ENCODE results near the gene RIPK4. TPM values are rescaled to one million over a fixed set of nuclear protein-coding genes. Genes with fewer than 3 reads are reported as not detected.
A peak's percentile ranks its signal among the peaks of the same experiment; 100 is the strongest.
"Not testable (repeated sequence)": the region's sequence is repeated elsewhere in the genome, so short reads cannot be mapped to it uniquely, and the experiment has no call there.

Gene RIPK4
- total RNA-seq, 1 experiment from 2014 or later: 252 TPM

DNA sequence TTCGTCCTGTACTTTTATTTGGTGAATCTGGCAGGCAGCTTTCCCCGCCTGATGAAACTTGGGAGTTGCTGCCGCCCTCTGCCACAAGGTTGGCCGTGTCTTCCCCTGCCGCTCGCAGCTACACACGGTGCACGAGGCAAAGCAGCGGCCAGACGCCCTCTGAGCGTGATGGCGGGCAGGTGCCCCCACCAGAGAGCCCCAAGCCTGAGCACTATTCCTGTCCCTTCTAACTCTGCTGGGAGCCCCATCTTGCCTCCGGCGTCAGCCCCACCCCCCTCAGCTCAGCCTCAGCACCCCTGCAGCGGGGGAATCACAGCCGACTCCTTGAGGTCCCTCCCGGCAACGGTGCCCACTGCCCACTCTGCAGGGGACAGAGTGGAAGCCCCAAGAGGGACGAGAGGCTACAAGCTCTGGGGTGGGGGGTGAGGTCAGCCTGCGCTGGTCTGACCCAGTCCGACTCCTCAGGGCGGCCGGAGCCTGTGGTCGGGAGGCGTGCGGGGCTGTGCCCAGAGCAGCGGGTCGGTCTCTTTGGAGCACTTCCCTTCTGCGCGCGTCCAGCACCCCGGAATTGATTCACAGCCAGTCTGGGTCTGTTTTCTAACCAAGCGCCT, 41.3 kb downstream of the RIPK4 start:
- Histone ChIP-seq H3K4me3 (ENCODE audit: low read length) (no peak overlapping the region), H3K36me3 (ENCODE audit: low read depth, low read length) (no peaks in the 10 kb centered on the region), H3K4me2 (ENCODE audit: low read length) (no peak overlapping the region), H3F3A (ENCODE audit: low read length, unreplicated experiment) (no peaks in the 10 kb centered on the region), H3K4me1 (ENCODE audit: insufficient read depth, low read length) (peaks cover 42% of the 10 kb centered on the region), H3K27ac (ENCODE audit: low read length) (no peak overlapping the region), H3K9me2 (replicated peaks; ENCODE audit: low read length) (no peaks in the 10 kb centered on the region), H4K20me1 (ENCODE audit: low read length) (no peaks in the 10 kb centered on the region), H3K79me2 (ENCODE audit: low read length) (no peaks in the 10 kb centered on the region), H3K27me3 (ENCODE audit: low read length) (no peaks in the 10 kb centered on the region), H2AFZ (ENCODE audit: low read length) (no peak overlapping the region), H3K9me3 (ENCODE audit: low read length) (no peaks in the 10 kb centered on the region), H3K9ac (ENCODE audit: low read length) (no peak overlapping the region)
- TF ChIP-seq, protein P1, sequence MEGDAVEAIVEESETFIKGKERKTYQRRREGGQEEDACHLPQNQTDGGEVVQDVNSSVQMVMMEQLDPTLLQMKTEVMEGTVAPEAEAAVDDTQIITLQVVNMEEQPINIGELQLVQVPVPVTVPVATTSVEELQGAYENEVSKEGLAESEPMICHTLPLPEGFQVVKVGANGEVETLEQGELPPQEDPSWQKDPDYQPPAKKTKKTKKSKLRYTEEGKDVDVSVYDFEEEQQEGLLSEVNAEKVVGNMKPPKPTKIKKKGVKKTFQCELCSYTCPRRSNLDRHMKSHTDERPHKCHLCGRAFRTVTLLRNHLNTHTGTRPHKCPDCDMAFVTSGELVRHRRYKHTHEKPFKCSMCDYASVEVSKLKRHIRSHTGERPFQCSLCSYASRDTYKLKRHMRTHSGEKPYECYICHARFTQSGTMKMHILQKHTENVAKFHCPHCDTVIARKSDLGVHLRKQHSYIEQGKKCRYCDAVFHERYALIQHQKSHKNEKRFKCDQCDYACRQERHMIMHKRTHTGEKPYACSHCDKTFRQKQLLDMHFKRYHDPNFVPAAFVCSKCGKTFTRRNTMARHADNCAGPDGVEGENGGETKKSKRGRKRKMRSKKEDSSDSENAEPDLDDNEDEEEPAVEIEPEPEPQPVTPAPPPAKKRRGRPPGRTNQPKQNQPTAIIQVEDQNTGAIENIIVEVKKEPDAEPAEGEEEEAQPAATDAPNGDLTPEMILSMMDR (conservative IDR thresholded peaks at IDR 0.05; ENCODE audit: low read depth, low read length): no peak
- TF ChIP-seq EZH2phosphoT487 (IDR thresholded peaks at IDR 0.05; ENCODE audit: borderline replicate concordance, low read length) (no peak), EZH2 (IDR thresholded peaks at IDR 0.05; ENCODE audit: low read length, unreplicated experiment) (no peak)
- intact Hi-C loops (cut with micrococcal nuclease): no loop called here
- ChIA-PET CTCF (no interaction called here), POLR2A (ENCODE audit: unreplicated experiment) (no interaction called here)
- no TSS peak for BruUV-seq (replicated peaks)
- DNase-seq (no peak), ATAC-seq (no peak)

DNA sequence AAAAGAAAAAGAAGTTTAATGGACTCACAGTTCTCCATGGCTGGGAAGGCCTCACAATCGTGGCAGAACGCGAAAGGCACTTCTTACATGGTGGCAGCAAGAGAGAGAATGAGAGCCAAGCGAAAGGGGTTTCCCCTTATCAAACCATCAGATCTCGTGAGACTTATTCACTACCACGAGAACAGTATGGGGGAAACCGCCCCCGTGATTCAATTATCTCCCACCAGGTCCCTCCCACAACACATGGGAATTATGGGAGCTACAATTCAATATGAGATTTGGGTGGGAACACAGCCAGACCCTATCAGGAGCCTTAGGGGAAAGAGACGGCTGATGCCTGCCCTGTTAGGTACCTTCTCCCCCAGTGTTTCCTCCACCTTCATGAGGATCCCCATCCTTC, 43.0 kb downstream of the RIPK4 start:
- H3K9me2 ChIP-seq (replicated peaks; ENCODE audit: low read length); POLR2A ChIA-PET (ENCODE audit: unreplicated experiment); H3K9me3 ChIP-seq (ENCODE audit: low read length); H3K79me2 ChIP-seq (ENCODE audit: low read length); ATAC-seq; H3K36me3 ChIP-seq (ENCODE audit: low read depth, low read length); H2AFZ ChIP-seq (ENCODE audit: low read length); H3K4me3 ChIP-seq (ENCODE audit: low read length); DNase-seq; BruUV-seq (replicated peaks); H3K9ac ChIP-seq (ENCODE audit: low read length); CTCF ChIA-PET; H4K20me1 ChIP-seq (ENCODE audit: low read length); H3F3A ChIP-seq (ENCODE audit: low read length, unreplicated experiment); H3K4me2 ChIP-seq (ENCODE audit: low read length); H3K27ac ChIP-seq (ENCODE audit: low read length); intact Hi-C loops (cut with micrococcal nuclease); H3K27me3 ChIP-seq (ENCODE audit: low read length): not testable (repeated sequence)
- H3K4me1 ChIP-seq (ENCODE audit: insufficient read depth, low read length): peaks cover 35% of the 10 kb centered on the region

DNA sequence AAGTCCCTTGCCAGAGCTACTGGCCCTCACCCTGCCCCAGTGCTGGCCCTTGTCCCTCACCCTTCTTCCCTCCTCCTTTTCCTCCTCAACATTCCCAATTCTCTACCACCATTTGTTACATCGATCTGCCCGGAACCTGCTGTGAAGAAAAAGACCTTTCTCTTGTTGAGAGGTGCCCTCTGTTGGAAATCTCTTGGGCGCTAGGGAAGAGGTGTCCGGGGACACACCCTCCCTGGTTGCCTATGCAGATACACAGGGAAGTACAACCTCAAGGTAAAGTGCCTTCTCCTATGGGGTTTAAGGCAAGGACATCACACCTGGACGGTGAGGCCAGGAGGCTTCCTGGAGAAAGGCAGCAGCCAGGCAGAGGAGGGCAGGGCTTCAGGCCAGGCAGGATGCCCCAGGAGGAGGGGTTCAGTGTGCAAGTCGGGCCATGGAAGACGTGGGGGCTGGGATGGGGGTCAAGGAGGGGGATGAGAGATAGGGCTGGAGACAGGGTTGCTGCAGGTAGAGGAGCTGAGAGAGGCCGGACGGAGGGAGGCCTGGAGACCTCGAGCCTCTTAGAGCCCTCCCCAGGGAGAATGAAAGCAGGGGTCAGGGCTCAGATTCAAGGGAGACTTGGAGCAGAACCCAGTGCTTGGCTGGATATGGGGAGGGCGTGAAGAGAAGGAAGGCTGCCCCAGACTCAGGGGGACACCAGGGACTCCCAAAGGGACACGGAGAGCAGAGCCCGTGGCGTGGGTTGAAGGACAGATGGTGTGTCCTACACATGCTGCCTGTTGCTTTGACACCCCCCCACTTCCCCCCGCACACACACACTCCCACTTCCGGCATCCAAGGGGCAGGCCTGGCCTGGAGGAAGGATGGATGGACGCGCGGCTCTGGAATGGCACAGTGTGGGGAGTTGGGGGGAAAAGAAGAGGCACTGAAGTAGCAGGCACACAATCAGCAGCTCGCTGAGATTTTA, 44.5 kb downstream of the RIPK4 start:
- ATAC-seq (no peak), DNase-seq (no peak)
- H3K79me2 ChIP-seq (ENCODE audit: low read length): no peaks in the 10 kb centered on the region
- H3K4me3 ChIP-seq (ENCODE audit: low read length): no peak overlapping the region
- no peaks in the 10 kb centered on the region for H3K9me2 ChIP-seq (replicated peaks; ENCODE audit: low read length)
- no peaks in the 10 kb centered on the region for H3K27me3 ChIP-seq (ENCODE audit: low read length)
- H3F3A ChIP-seq (ENCODE audit: low read length, unreplicated experiment): no peaks in the 10 kb centered on the region
- intact Hi-C loops (cut with micrococcal nuclease): no loop called here
- CTCF ChIA-PET: no interaction called here
- H2AFZ ChIP-seq (ENCODE audit: low read length): no peak overlapping the region
- no peak overlapping the region for H3K4me2 ChIP-seq (ENCODE audit: low read length)
- no peak overlapping the region for H3K27ac ChIP-seq (ENCODE audit: low read length)
- peaks cover 22% of the 10 kb centered on the region for H3K4me1 ChIP-seq (ENCODE audit: insufficient read depth, low read length)
- BruUV-seq (replicated peaks): no TSS peak
- TF ChIP-seq, protein P1 (conservative IDR thresholded peaks at IDR 0.05; ENCODE audit: low read depth, low read length): 0 out of 2 replicates have a peak, but pooled peaks have one; percentile 9
- TF ChIP-seq EZH2phosphoT487 (IDR thresholded peaks at IDR 0.05; ENCODE audit: borderline replicate concordance, low read length): no peak
- TF ChIP-seq EZH2 (IDR thresholded peaks at IDR 0.05; ENCODE audit: low read length, unreplicated experiment): no peak
- H3K36me3 ChIP-seq (ENCODE audit: low read depth, low read length): no peaks in the 10 kb centered on the region
- no peaks in the 10 kb centered on the region for H3K9me3 ChIP-seq (ENCODE audit: low read length)
- POLR2A ChIA-PET (ENCODE audit: unreplicated experiment): no interaction called here
- H3K9ac ChIP-seq (ENCODE audit: low read length): no peak overlapping the region
- H4K20me1 ChIP-seq (ENCODE audit: low read length): no peaks in the 10 kb centered on the region
